Sigmoid colon (tissue), 4 donors: ENCODE measurements around the gene CCSER1.

Source experiments
- CTCF ChIP-seq, 4 experiments: fragments of 450-650 bp in 3 of 4; fragments of 200-600 bp in 1 of 4; IDR thresholded peaks; one replicate each; pipeline ENCODE4 v1.5.1; 2016 to 2019; ENCODE audit warnings: antibody characterized with exemption in 4 of 4, mild to moderate bottlenecking in 3 of 4, moderate library complexity in 2 of 4
- EP300 ChIP-seq, 4 donors: sonication (generic); formaldehyde crosslinking; IDR thresholded peaks; one replicate each; pipeline ENCODE4 v1.6.1; 2017; ENCODE audit warnings: antibody characterized with exemption in 4 of 4
- POLR2A ChIP-seq, 2 donors: fragments of 450-650 bp; IDR thresholded peaks; one replicate each; pipeline ENCODE4 v1.6.1; 2016; ENCODE audit warnings: antibody characterized with exemption in 2 of 2, mild to moderate bottlenecking in 2 of 2, moderate library complexity in 2 of 2
- POLR2AphosphoS5 ChIP-seq, 4 donors: sonication (generic); formaldehyde crosslinking; IDR thresholded peaks; one replicate each; pipeline ENCODE4 v1.6.1; 2017; ENCODE audit warnings: antibody characterized with exemption in 4 of 4

GRCh38 chr4:90876296-90876695, 749.1 kb downstream of the CCSER1 start:
- TF ChIP-seq POLR2A (IDR thresholded peaks at IDR 0.05) = no peak
- TF ChIP-seq CTCF (IDR thresholded peaks at IDR 0.05) = no peak
- no peak for TF ChIP-seq POLR2AphosphoS5 (IDR thresholded peaks at IDR 0.05)
- TF ChIP-seq EP300 (IDR thresholded peaks at IDR 0.05) = no peak
